PC-3 (cell line): ENCODE measurements around the gene JSRP1. TPM values are rescaled to one million over a fixed set of nuclear protein-coding genes. Genes with fewer than 3 reads are reported as not detected.

Experiments
- ATAC-seq: fragments of 200-7000 bp; cut with Tn5 transposase; 2 replicates; pipeline ENCODE4 v1.9.1; 2020; ENCODE audit warnings: mild to moderate bottlenecking, moderate library complexity
- BruUV-seq: library from RNA; stranded (reverse); fragments of 400-500 nt; replicated peaks from 2 replicates; lab custom pipeline; 2021; lab: Mats Ljungman, UMichigan
- CTCF ChIA-PET: fragments of 300-600 bp; sonication (Branson Sonifier 250); formaldehyde crosslinking; loops from one replicate; lab custom pipeline; 2022; ENCODE audit warnings: antibody characterized with exemption; lab: Charles Lee
- POLR2A ChIA-PET: fragments of 300-600 bp; sonication (Branson Sonifier 250); formaldehyde crosslinking; loops from one replicate; lab custom pipeline; 2022; ENCODE audit warnings: antibody characterized with exemption; ENCODE audit not compliant: unreplicated experiment; lab: Charles Lee
- DNase-seq: peaks from one replicate; pipeline ENCODE4 v3.0.0-alpha.2; 2015
- H2AFZ ChIP-seq: fragments of 300-600 bp; sonication (generic); 2 replicates; pipeline ENCODE4 v1.6.0; 2016; ENCODE audit warnings: antibody characterized with exemption, low read length
- H3F3A ChIP-seq: fragments of 300-600 bp; sonication (generic); one replicate; pipeline ENCODE4 v1.6.0; 2017; ENCODE audit warnings: antibody characterized with exemption, low read length, control low read depth, mild to moderate bottlenecking; ENCODE audit not compliant: unreplicated experiment
- H3K27ac ChIP-seq: fragments of 300-600 bp; sonication (generic); 2 replicates; pipeline ENCODE4 v1.5.1; 2016; ENCODE audit warnings: mild to moderate bottlenecking, low read length
- H3K27me3 ChIP-seq: fragments of 300-600 bp; sonication (generic); 2 replicates; pipeline ENCODE4 v1.6.1; 2016; ENCODE audit warnings: low read length, mixed read lengths
- H3K36me3 ChIP-seq: fragments of 300-600 bp; sonication (generic); 2 replicates; pipeline ENCODE4 v1.6.1; 2016; ENCODE audit warnings: low read depth, mixed run types, low read length, mixed read lengths
- H3K4me1 ChIP-seq: fragments of 300-600 bp; sonication (generic); 2 replicates; pipeline ENCODE4 v1.5.1; 2016; ENCODE audit warnings: low read length; ENCODE audit not compliant: insufficient read depth
- H3K4me2 ChIP-seq: fragments of 300-600 bp; sonication (generic); 2 replicates; pipeline ENCODE4 v1.6.0; 2016; ENCODE audit warnings: low read length
- H3K4me3 ChIP-seq: fragments of 300-600 bp; sonication (generic); 2 replicates; pipeline ENCODE4 v1.5.1; 2016; ENCODE audit warnings: mild to moderate bottlenecking, low read length, mixed read lengths
- H3K79me2 ChIP-seq: fragments of 300-600 bp; sonication (generic); 2 replicates; pipeline ENCODE4 v1.6.1; 2017; ENCODE audit warnings: low read length, mixed read lengths
- H3K9ac ChIP-seq: fragments of 300-600 bp; sonication (generic); 2 replicates; pipeline ENCODE4 v1.6.0; 2016; ENCODE audit warnings: mild to moderate bottlenecking, low read length
- H3K9me2 ChIP-seq: fragments of 300-600 bp; sonication (generic); replicated peaks from 2 replicates; pipeline ENCODE4 v1.6.1; 2016; ENCODE audit warnings: mixed run types, low read length, mixed read lengths
- H3K9me3 ChIP-seq: fragments of 300-600 bp; sonication (generic); 2 replicates; pipeline ENCODE4 v1.6.1; 2016; ENCODE audit warnings: low read length, mixed read lengths
- H4K20me1 ChIP-seq: fragments of 300-600 bp; sonication (generic); 2 replicates; pipeline ENCODE4 v1.6.1; 2016; ENCODE audit warnings: low read length, mixed read lengths
- EZH2 ChIP-seq: fragments of 300-600 bp; sonication (generic); IDR thresholded peaks from one replicate; pipeline ENCODE4 v1.6.1; 2017; ENCODE audit warnings: antibody characterized with exemption, mild to moderate bottlenecking, low read length; ENCODE audit not compliant: unreplicated experiment
- EZH2phosphoT487 ChIP-seq: fragments of 300-600 bp; sonication (generic); IDR thresholded peaks from 2 replicates; pipeline ENCODE4 v1.6.1; 2018; ENCODE audit warnings: mild to moderate bottlenecking, antibody characterized with exemption, low read length, borderline replicate concordance
- intact Hi-C: fragments of 100-400 bp; cut with micrococcal nuclease; formaldehyde crosslinking; loops from 2 replicates; pipeline ENCODE4 v1.9.0; 2023
- total RNA-seq: library from RNA; depleted of rRNA; stranded (reverse); fragments of >200 nt; gene quantifications from 2 replicates; pipeline ENCODE4 v1.2.3, GENCODE V29; 2014
- TF ChIP-seq, protein P1 (sequence below): fragments of 300-600 bp; sonication (generic); conservative IDR thresholded peaks from 2 replicates; pipeline ENCODE4 v1.5.1; 2017; ENCODE audit warnings: antibody characterized with exemption, low read depth, mild to moderate bottlenecking, low read length

The JSRP1 gene
- total RNA-seq, 1 experiment from 2014 or later: not detected

DNA sequence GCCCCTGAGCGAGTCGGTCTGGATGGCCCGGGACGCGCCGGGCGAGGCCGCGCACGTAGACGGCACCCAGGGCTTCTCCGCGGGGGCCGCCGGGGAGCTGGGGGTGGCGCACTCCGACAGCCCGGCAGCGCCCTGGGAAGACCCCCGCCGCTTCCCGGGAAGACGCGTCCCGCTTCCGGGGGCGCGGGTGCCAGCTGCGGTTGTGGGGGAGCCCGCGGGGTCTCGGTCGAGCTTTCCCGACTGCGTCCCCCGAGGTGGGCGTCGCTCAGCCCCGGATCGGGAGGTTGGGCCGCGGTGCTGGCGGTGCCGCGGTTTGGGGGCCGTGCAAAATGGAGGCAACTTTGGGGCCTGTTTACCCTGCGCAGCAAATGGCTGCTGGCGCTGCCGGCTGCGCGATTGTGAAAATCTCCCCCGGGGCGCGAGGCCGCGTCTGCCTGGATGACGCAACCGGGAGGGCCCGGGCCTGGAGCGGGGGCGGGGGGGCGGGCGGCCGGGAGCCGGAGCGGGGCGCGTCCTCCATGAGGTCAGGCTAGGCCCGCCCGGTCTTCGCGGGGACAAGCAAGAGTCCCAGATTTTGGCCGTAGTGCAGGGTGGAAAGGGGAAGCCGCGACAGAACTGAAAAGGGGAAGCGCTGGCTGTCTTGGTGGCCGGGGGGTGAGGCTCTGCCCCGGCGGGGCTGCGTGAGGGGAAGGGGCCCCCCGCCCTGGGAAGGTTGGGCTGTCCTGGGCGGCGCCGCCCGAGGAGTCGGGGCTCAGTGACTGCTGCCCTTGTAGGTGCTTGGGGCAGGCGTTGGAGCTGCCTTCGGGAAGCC is 14.4 kb upstream of the JSRP1 start:
- peak overlapping the region; percentile 93 for H3K4me2 ChIP-seq
- no peaks in the 10 kb centered on the region for H3F3A ChIP-seq
- no peak overlapping the region for H2AFZ ChIP-seq
- H3K9me2 ChIP-seq: no peaks in the 10 kb centered on the region
- H3K4me1 ChIP-seq: peaks cover 21% of the 10 kb centered on the region
- peak overlapping the region; percentile 99 for H3K4me3 ChIP-seq
- ATAC-seq (peak; percentile 8; the same call in 1 of the 2 replicates), DNase-seq (peak; percentile 59)
- no peaks in the 10 kb centered on the region for H3K27me3 ChIP-seq
- intact Hi-C loops: loop anchor here (5.0 kb wide), 1 partner anchor 103 kb away; no protein-coding TSS in a partner anchor
- H3K9ac ChIP-seq: peak overlapping the region; percentile 93
- peak overlapping the region; percentile 61 for H3K27ac ChIP-seq
- BruUV-seq: no TSS peak
- H3K9me3 ChIP-seq: no peaks in the 10 kb centered on the region
- peaks cover 50% of the 10 kb centered on the region for H3K79me2 ChIP-seq
- POLR2A ChIA-PET: no interaction called here
- H3K36me3 ChIP-seq: peaks cover 10% of the 10 kb centered on the region; the same call in 1 of the 2 replicates
- TF ChIP-seq, protein P1, sequence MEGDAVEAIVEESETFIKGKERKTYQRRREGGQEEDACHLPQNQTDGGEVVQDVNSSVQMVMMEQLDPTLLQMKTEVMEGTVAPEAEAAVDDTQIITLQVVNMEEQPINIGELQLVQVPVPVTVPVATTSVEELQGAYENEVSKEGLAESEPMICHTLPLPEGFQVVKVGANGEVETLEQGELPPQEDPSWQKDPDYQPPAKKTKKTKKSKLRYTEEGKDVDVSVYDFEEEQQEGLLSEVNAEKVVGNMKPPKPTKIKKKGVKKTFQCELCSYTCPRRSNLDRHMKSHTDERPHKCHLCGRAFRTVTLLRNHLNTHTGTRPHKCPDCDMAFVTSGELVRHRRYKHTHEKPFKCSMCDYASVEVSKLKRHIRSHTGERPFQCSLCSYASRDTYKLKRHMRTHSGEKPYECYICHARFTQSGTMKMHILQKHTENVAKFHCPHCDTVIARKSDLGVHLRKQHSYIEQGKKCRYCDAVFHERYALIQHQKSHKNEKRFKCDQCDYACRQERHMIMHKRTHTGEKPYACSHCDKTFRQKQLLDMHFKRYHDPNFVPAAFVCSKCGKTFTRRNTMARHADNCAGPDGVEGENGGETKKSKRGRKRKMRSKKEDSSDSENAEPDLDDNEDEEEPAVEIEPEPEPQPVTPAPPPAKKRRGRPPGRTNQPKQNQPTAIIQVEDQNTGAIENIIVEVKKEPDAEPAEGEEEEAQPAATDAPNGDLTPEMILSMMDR: no peak
- no peak for TF ChIP-seq EZH2
- CTCF ChIA-PET: no interaction called here
- H4K20me1 ChIP-seq: peaks cover 36% of the 10 kb centered on the region

- Histone ChIP-seq H3K9me3 (no peaks in the 10 kb centered on the region), H3F3A (no peaks in the 10 kb centered on the region), H3K4me3 (peak overlapping the region; percentile 99), H3K9me2 (no peaks in the 10 kb centered on the region), H2AFZ (no peak overlapping the region), H3K27ac (peak overlapping the region; percentile 61), H3K36me3 (peaks cover 10% of the 10 kb centered on the region; the same call in 1 of the 2 replicates), H3K79me2 (peaks cover 50% of the 10 kb centered on the region), H3K4me1 (peaks cover 21% of the 10 kb centered on the region), H4K20me1 (peaks cover 36% of the 10 kb centered on the region), H3K27me3 (no peaks in the 10 kb centered on the region), H3K9ac (peak overlapping the region; percentile 93), H3K4me2 (peak overlapping the region; percentile 79)
- ATAC-seq (no peak), DNase-seq (no peak)
- TF ChIP-seq EZH2phosphoT487 (no peak), EZH2 (no peak)
- TF ChIP-seq, protein P1: no peak
- intact Hi-C loops: loop anchor here (5.0 kb wide), 1 partner anchor 103 kb away; no protein-coding TSS in a partner anchor
- CTCF ChIA-PET: no interaction called here
- no TSS peak for BruUV-seq
- POLR2A ChIA-PET: interaction anchor here (0.6 kb wide), 1 partner anchor 10 kb away, joined by 3 read pairs; no protein-coding TSS in a partner anchor
Observed at GRCh38 chr19:2270157-2270422, 13.9 kb upstream of the JSRP1 start.
